ENCODE results near the gene SPECC1.
"Not testable (repeated sequence)": the region's sequence is repeated elsewhere in the genome, so short reads cannot be mapped to it uniquely, and the experiment has no call there.

The SPECC1 gene

GRCh38 chr17:20022701-20023100 lies 13.5 kb downstream of the SPECC1 start:
- TF ChIP-seq, protein P1, sequence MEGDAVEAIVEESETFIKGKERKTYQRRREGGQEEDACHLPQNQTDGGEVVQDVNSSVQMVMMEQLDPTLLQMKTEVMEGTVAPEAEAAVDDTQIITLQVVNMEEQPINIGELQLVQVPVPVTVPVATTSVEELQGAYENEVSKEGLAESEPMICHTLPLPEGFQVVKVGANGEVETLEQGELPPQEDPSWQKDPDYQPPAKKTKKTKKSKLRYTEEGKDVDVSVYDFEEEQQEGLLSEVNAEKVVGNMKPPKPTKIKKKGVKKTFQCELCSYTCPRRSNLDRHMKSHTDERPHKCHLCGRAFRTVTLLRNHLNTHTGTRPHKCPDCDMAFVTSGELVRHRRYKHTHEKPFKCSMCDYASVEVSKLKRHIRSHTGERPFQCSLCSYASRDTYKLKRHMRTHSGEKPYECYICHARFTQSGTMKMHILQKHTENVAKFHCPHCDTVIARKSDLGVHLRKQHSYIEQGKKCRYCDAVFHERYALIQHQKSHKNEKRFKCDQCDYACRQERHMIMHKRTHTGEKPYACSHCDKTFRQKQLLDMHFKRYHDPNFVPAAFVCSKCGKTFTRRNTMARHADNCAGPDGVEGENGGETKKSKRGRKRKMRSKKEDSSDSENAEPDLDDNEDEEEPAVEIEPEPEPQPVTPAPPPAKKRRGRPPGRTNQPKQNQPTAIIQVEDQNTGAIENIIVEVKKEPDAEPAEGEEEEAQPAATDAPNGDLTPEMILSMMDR (IDR thresholded peaks at IDR 0.05; ENCODE audit: extremely low read depth, missing control alignments) = no peak
- DNase-seq (ENCODE audit: low spot score) = no peak

- TF ChIP-seq, protein P1 (IDR thresholded peaks at IDR 0.05; ENCODE audit: extremely low read depth, missing control alignments) = no peak
- no peak for DNase-seq (ENCODE audit: low spot score)
Measured at GRCh38 chr17:20026960-20027359, 17.8 kb downstream of the SPECC1 start.

DNA sequence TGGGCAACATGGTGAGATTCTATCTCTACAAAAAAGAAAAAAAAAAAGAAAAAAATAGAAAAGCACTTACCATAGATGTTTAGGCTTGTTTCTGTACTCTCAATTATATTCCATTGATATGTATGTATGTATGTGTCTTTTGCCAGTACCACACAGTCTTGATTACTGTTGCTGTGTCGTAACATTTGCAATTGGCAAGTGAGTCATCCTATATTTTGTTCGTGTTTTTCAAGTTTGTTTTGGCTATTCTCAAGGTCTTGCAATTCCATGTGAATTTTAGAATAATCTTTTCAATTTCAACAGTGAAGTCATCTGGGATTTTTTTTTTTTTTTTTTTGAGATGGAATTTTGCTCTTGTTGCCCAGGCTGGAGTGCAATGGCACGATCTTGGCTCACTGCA lies 19.3 kb downstream of the SPECC1 start:
- no peak for DNase-seq (ENCODE audit: low spot score)
- TF ChIP-seq, protein P1 (IDR thresholded peaks at IDR 0.05; ENCODE audit: extremely low read depth, missing control alignments) = no peak

GRCh38 chr17:20032636-20033035 lies 23.5 kb downstream of the SPECC1 start:
- DNase-seq (ENCODE audit: low spot score) = no peak
- TF ChIP-seq, protein P1 (IDR thresholded peaks at IDR 0.05; ENCODE audit: extremely low read depth, missing control alignments) = no peak

DNA sequence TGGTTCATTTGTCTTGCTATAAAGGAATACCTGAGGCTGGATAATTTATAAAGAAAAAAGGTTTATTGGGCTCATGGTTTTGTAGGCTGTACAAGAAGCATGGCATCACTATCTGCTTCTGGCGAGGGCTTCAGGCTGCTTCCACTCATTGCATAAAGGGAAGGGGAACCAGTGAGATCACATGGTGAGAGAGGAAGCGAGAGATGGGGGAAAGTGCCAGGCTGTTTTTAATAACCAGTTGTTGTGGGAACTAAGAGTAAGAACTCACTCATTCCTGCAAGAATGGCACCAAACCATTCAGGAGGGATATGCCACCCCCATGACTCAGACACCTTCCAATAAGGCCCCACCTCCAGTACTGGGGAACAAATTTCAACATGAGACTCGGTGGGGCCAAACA lies 24.3 kb downstream of the SPECC1 start:
- DNase-seq (ENCODE audit: low spot score) = no peak

GRCh38 chr17:20035501-20035900 lies 26.3 kb downstream of the SPECC1 start:
- TF ChIP-seq, protein P1 (IDR thresholded peaks at IDR 0.05; ENCODE audit: extremely low read depth, missing control alignments) = no peak
- no peak for DNase-seq (ENCODE audit: low spot score)

More for the DNA sequence above, 24.3 kb downstream of the SPECC1 start:
- TF ChIP-seq, protein P1 (IDR thresholded peaks at IDR 0.05; ENCODE audit: extremely low read depth, missing control alignments) = no peak

DNA sequence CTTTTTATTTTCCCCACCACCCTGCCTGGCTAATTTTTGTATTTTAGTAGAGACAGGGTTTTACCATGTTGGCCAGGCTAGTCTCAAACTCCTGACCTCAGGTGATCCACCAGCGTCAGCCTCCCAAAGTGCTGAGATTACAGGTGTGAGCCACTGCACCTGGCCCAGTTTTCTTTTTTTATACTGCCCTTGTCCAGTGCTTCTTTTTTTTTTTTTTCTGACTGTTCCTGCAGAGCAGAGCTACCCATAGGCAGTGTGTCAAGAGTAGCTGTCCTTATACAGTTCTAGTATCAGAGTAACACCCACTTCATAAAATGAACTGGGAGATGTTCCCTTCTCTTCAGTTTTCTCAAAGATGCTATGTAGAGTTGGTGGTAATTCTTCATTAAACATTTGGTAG lies 28.1 kb downstream of the SPECC1 start:
- DNase-seq (ENCODE audit: low spot score) = not testable (repeated sequence)

GRCh38 chr17:20039037-20039436 lies 29.9 kb downstream of the SPECC1 start:
- TF ChIP-seq, protein P1 (IDR thresholded peaks at IDR 0.05; ENCODE audit: extremely low read depth, missing control alignments) = no peak
- no peak for DNase-seq (ENCODE audit: low spot score)

Data from GM20000 (cell line).